MM.1S (cell line): ENCODE results near the gene SLC25A28.

ENCODE experiments used
- CTCF ChIP-seq: fragments of 300-600 bp; sonication (generic); IDR thresholded peaks from 2 replicates; pipeline ENCODE4 v1.5.1; 2016; ENCODE audit warnings: antibody characterized with exemption, low read length, mixed read lengths
- EZH2 ChIP-seq: fragments of 300-600 bp; sonication (generic); optimal IDR thresholded peaks from 2 replicates; pipeline ENCODE3; 2017; ENCODE audit warnings: low read depth, mild to moderate bottlenecking, antibody characterized with exemption, low read length, mixed read lengths

- TF ChIP-seq EZH2 (no peak), CTCF (no peak)
Measured at GRCh38 chr10:99569961-99570360, 50.3 kb downstream of the SLC25A28 start.
